ENCODE results near the gene ZNF423.

Gene ZNF423

GRCh38 chr16:49494891-49495566 is 360.9 kb downstream of the ZNF423 start:
- H3K4me2 ChIP-seq (ENCODE audit: low read length), result no peak overlapping the region
- no peak overlapping the region for H2AFZ ChIP-seq (ENCODE audit: low read length)
- H4K20me1 ChIP-seq (ENCODE audit: insufficient read depth, low read length), result no peaks in the 10 kb centered on the region
- H3K27me3 ChIP-seq (ENCODE audit: insufficient read depth, low read length), result no peaks in the 10 kb centered on the region; the same call in 1 of the 2 replicates
- H3K9me2 ChIP-seq (ENCODE audit: low read depth, low read length), result no peaks in the 10 kb centered on the region
- H3K4me1 ChIP-seq (ENCODE audit: insufficient read depth, low read length, severe bottlenecking), result peaks cover 6% of the 10 kb centered on the region
- no peak overlapping the region for H3K27ac ChIP-seq (ENCODE audit: low read depth, low read length, poor library complexity, severe bottlenecking)
- no peak overlapping the region for H3K9ac ChIP-seq (ENCODE audit: low read length)
- H3K4me3 ChIP-seq (ENCODE audit: low read depth, low read length, poor library complexity, severe bottlenecking), result no peak overlapping the region
- H3F3A ChIP-seq (ENCODE audit: insufficient read depth, low read length), result no peaks in the 10 kb centered on the region
- no peaks in the 10 kb centered on the region for H3K36me3 ChIP-seq (ENCODE audit: insufficient read depth, low read length)
- no peak for TF ChIP-seq EZH2 (IDR thresholded peaks at IDR 0.05; ENCODE audit: borderline replicate concordance, low read length)
- no peak for TF ChIP-seq CTCF (IDR thresholded peaks at IDR 0.05; ENCODE audit: low read length)
- no peaks in the 10 kb centered on the region for H3K9me3 ChIP-seq (ENCODE audit: low read length)
- H3K79me2 ChIP-seq (ENCODE audit: insufficient read depth, low read length), result no peaks in the 10 kb centered on the region

GRCh38 chr16:49494474-49494873 is 361.4 kb downstream of the ZNF423 start:
- no peaks in the 10 kb centered on the region; the same call in 1 of the 2 replicates for H3K27me3 ChIP-seq (ENCODE audit: insufficient read depth, low read length)
- H3K79me2 ChIP-seq (ENCODE audit: insufficient read depth, low read length), result no peaks in the 10 kb centered on the region
- H3K4me1 ChIP-seq (ENCODE audit: insufficient read depth, low read length, severe bottlenecking), result peaks cover 6% of the 10 kb centered on the region
- no peaks in the 10 kb centered on the region for H3K36me3 ChIP-seq (ENCODE audit: insufficient read depth, low read length)
- no peak overlapping the region for H3K27ac ChIP-seq (ENCODE audit: low read depth, low read length, poor library complexity, severe bottlenecking)
- TF ChIP-seq EZH2 (IDR thresholded peaks at IDR 0.05; ENCODE audit: borderline replicate concordance, low read length), result no peak
- TF ChIP-seq CTCF (IDR thresholded peaks at IDR 0.05; ENCODE audit: low read length), result no peak
- H3K9ac ChIP-seq (ENCODE audit: low read length), result no peak overlapping the region
- H3K4me3 ChIP-seq (ENCODE audit: low read depth, low read length, poor library complexity, severe bottlenecking), result no peak overlapping the region
- H2AFZ ChIP-seq (ENCODE audit: low read length), result no peak overlapping the region
- H4K20me1 ChIP-seq (ENCODE audit: insufficient read depth, low read length), result no peaks in the 10 kb centered on the region
- H3F3A ChIP-seq (ENCODE audit: insufficient read depth, low read length), result no peaks in the 10 kb centered on the region
- H3K9me3 ChIP-seq (ENCODE audit: low read length), result no peaks in the 10 kb centered on the region
- H3K9me2 ChIP-seq (ENCODE audit: low read depth, low read length), result no peaks in the 10 kb centered on the region
- H3K4me2 ChIP-seq (ENCODE audit: low read length), result no peak overlapping the region

- H3K27ac ChIP-seq (ENCODE audit: low read depth, low read length, poor library complexity, severe bottlenecking), result no peak overlapping the region
These were observed 362.1 kb downstream of the ZNF423 start for GRCh38 chr16:49493836-49494235.

More at GRCh38 chr16:49493836-49494235, 362.1 kb downstream of the ZNF423 start:
- Histone ChIP-seq H3K4me3 (ENCODE audit: low read depth, low read length, poor library complexity, severe bottlenecking) (no peak overlapping the region), H3K36me3 (ENCODE audit: insufficient read depth, low read length) (no peaks in the 10 kb centered on the region), H3K79me2 (ENCODE audit: insufficient read depth, low read length) (no peaks in the 10 kb centered on the region), H3K9me2 (ENCODE audit: low read depth, low read length) (no peaks in the 10 kb centered on the region), H4K20me1 (ENCODE audit: insufficient read depth, low read length) (no peaks in the 10 kb centered on the region), H3K27me3 (ENCODE audit: insufficient read depth, low read length) (no peaks in the 10 kb centered on the region; the same call in 1 of the 2 replicates), H3K4me2 (ENCODE audit: low read length) (no peak overlapping the region), H3F3A (ENCODE audit: insufficient read depth, low read length) (no peaks in the 10 kb centered on the region), H3K9ac (ENCODE audit: low read length) (no peak overlapping the region), H3K9me3 (ENCODE audit: low read length) (no peaks in the 10 kb centered on the region), H3K4me1 (ENCODE audit: insufficient read depth, low read length, severe bottlenecking) (peaks cover 6% of the 10 kb centered on the region), H2AFZ (ENCODE audit: low read length) (no peak overlapping the region)
- no peak for TF ChIP-seq CTCF (IDR thresholded peaks at IDR 0.05; ENCODE audit: low read length)
- TF ChIP-seq EZH2 (IDR thresholded peaks at IDR 0.05; ENCODE audit: borderline replicate concordance, low read length), result no peak
